Duodenal mucosa (tissue), 2 donors: Measurements from ENCODE around the gene PLEKHH1.

ENCODE experiments used
- H3K27ac ChIP-seq: one replicate; pipeline ENCODE4 v1.7.0; 2013; ENCODE audit warnings: low read depth, low read length
- H3K27me3 ChIP-seq, 2 donors: one replicate each; pipeline ENCODE4 v1.7.0; 2013; ENCODE audit warnings: low read length in 2 of 2, control low read depth in 1 of 2; ENCODE audit not compliant: insufficient read depth in 2 of 2, control insufficient read depth in 1 of 2
- H3K36me3 ChIP-seq, 2 donors: one replicate each; pipeline ENCODE4 v1.7.0; 2013; ENCODE audit warnings: low read length in 2 of 2, control low read depth in 1 of 2; ENCODE audit not compliant: insufficient read depth in 2 of 2, control insufficient read depth in 1 of 2
- H3K4me1 ChIP-seq, 2 donors: one replicate each; pipeline ENCODE4 v1.7.0; 2013; ENCODE audit warnings: low read length in 2 of 2, control low read depth in 1 of 2; ENCODE audit not compliant: insufficient read depth in 2 of 2, control insufficient read depth in 1 of 2
- H3K4me3 ChIP-seq, 2 donors: one replicate each; pipeline ENCODE4 v1.7.0; 2013; ENCODE audit warnings: low read length in 2 of 2, low read depth in 1 of 2
- H3K9ac ChIP-seq, 2 donors: one replicate each; pipeline ENCODE4 v1.7.0; 2013; ENCODE audit warnings: low read length in 2 of 2, low read depth in 1 of 2
- H3K9me3 ChIP-seq, 2 donors: one replicate each; pipeline ENCODE4 v1.7.0; 2013; ENCODE audit warnings: low read length in 2 of 2, control low read depth in 1 of 2; ENCODE audit not compliant: control insufficient read depth in 1 of 2

PLEKHH1 gene

GRCh38 chr14:67571991-67572323, 38.9 kb downstream of the PLEKHH1 start:
- Histone ChIP-seq H3K9me3 (no peaks in the 10 kb centered on the region), H3K4me1 (peaks cover 10 to 12% of the 10 kb centered on the region in 2 donors), H3K27me3 (no peaks in the 10 kb centered on the region), H3K27ac (no peak overlapping the region), H3K9ac (no peak overlapping the region), H3K4me3 (no peak overlapping the region), H3K36me3 (peaks cover 14 to 54% of the 10 kb centered on the region in 2 donors)

GRCh38 chr14:67572608-67573007, 39.5 kb downstream of the PLEKHH1 start:
- peaks cover 20 to 55% of the 10 kb centered on the region in 2 donors for H3K36me3 ChIP-seq
- no peak overlapping the region for H3K4me3 ChIP-seq
- H3K9ac ChIP-seq, result no peak overlapping the region
- no peaks in the 10 kb centered on the region for H3K27me3 ChIP-seq
- no peaks in the 10 kb centered on the region for H3K9me3 ChIP-seq
- peaks cover 10 to 12% of the 10 kb centered on the region in 2 donors for H3K4me1 ChIP-seq
- H3K27ac ChIP-seq, result no peak overlapping the region

GRCh38 chr14:67573228-67574010, 40.3 kb downstream of the PLEKHH1 start:
- Histone ChIP-seq H3K4me3 (no peak overlapping the region), H3K36me3 (peaks cover 22 to 61% of the 10 kb centered on the region in 2 donors), H3K4me1 (peaks cover 10 to 12% of the 10 kb centered on the region in 2 donors), H3K9ac (no peak overlapping the region), H3K9me3 (no peaks in the 10 kb centered on the region), H3K27me3 (no peaks in the 10 kb centered on the region), H3K27ac (no peak overlapping the region)

GRCh38 chr14:67574156-67574555, 41.1 kb downstream of the PLEKHH1 start:
- Histone ChIP-seq H3K9ac (no peak overlapping the region), H3K4me3 (no peak overlapping the region), H3K27me3 (no peaks in the 10 kb centered on the region), H3K36me3 (peaks cover 23 to 65% of the 10 kb centered on the region in 2 donors), H3K4me1 (peaks cover 10 to 12% of the 10 kb centered on the region in 2 donors), H3K27ac (no peak overlapping the region), H3K9me3 (no peaks in the 10 kb centered on the region)

GRCh38 chr14:67574806-67575205, 41.7 kb downstream of the PLEKHH1 start:
- H3K36me3 ChIP-seq, result peaks cover 23 to 67% of the 10 kb centered on the region in 2 donors
- H3K27ac ChIP-seq, result no peak overlapping the region

GRCh38 chr14:67575684-67576083, 42.6 kb downstream of the PLEKHH1 start:
- Histone ChIP-seq H3K27ac (no peak overlapping the region), H3K9me3 (no peaks in the 10 kb centered on the region), H3K36me3 (peaks cover 23 to 63% of the 10 kb centered on the region in 2 donors), H3K9ac (no peak overlapping the region), H3K27me3 (no peaks in the 10 kb centered on the region), H3K4me3 (no peak overlapping the region), H3K4me1 (peaks cover 12 to 16% of the 10 kb centered on the region in 2 donors)

More at GRCh38 chr14:67574806-67575205, 41.7 kb downstream of the PLEKHH1 start:
- H3K4me1 ChIP-seq, result peaks cover 10 to 12% of the 10 kb centered on the region in 2 donors
- H3K4me3 ChIP-seq, result no peak overlapping the region
- no peak overlapping the region for H3K9ac ChIP-seq
- H3K9me3 ChIP-seq, result no peaks in the 10 kb centered on the region
- no peaks in the 10 kb centered on the region for H3K27me3 ChIP-seq

- Histone ChIP-seq H3K36me3 (peaks cover 23 to 63% of the 10 kb centered on the region in 2 donors), H3K27me3 (no peaks in the 10 kb centered on the region), H3K4me3 (no peak overlapping the region), H3K27ac (no peak overlapping the region), H3K9ac (no peak overlapping the region), H3K9me3 (no peaks in the 10 kb centered on the region), H3K4me1 (peaks cover 14 to 18% of the 10 kb centered on the region in 2 donors)
These were observed 43.3 kb downstream of the PLEKHH1 start for GRCh38 chr14:67576216-67576955.

- Histone ChIP-seq H3K9ac (no peak overlapping the region), H3K27ac (no peak overlapping the region), H3K4me1 (peaks cover 10 to 18% of the 10 kb centered on the region in 2 donors), H3K4me3 (no peak overlapping the region), H3K27me3 (no peaks in the 10 kb centered on the region), H3K9me3 (no peaks in the 10 kb centered on the region), H3K36me3 (peaks cover 26 to 69% of the 10 kb centered on the region in 2 donors)
These were observed 44.2 kb downstream of the PLEKHH1 start for GRCh38 chr14:67577181-67577808.

GRCh38 chr14:67577909-67578749, 45.0 kb downstream of the PLEKHH1 start:
- no peak overlapping the region for H3K27ac ChIP-seq
- H3K36me3 ChIP-seq, result peaks cover 26 to 72% of the 10 kb centered on the region in 2 donors
- peaks cover 5 to 10% of the 10 kb centered on the region in 2 donors for H3K4me1 ChIP-seq
- no peaks in the 10 kb centered on the region for H3K9me3 ChIP-seq
- H3K27me3 ChIP-seq, result no peaks in the 10 kb centered on the region
- no peak overlapping the region for H3K9ac ChIP-seq
- no peak overlapping the region for H3K4me3 ChIP-seq
